H9 (cell line): ENCODE measurements around the gene HSPA13. TPM values are rescaled to one million over a fixed set of nuclear protein-coding genes. Genes with fewer than 3 reads are reported as not detected.

Source experiments
- DNase-seq: peaks from one replicate; pipeline ENCODE4 v3.0.0-alpha.2; 2017
- H2AFZ ChIP-seq: one replicate; pipeline ENCODE4 v1.6.1; 2013; ENCODE audit warnings: mild to moderate bottlenecking, low read length, control low read depth, moderate library complexity
- H2AK5ac ChIP-seq: 2 replicates; pipeline ENCODE4 v1.6.1; 2013; ENCODE audit warnings: low read length, control low read depth, mixed read lengths; ENCODE audit not compliant: insufficient read length
- H2BK120ac ChIP-seq: one replicate; pipeline ENCODE4 v1.6.1; 2013; ENCODE audit warnings: low read depth, mild to moderate bottlenecking, low read length, control low read depth, inconsistent platforms; ENCODE audit not compliant: poor library complexity, severe bottlenecking
- H2BK12ac ChIP-seq: 2 replicates; pipeline ENCODE4 v1.6.1; 2013; ENCODE audit warnings: low read length, control low read depth, mixed read lengths, low read depth; ENCODE audit not compliant: insufficient read length
- H2BK15ac ChIP-seq: 2 replicates; pipeline ENCODE4 v1.6.1; 2013; ENCODE audit warnings: low read depth, low read length, control low read depth
- H2BK20ac ChIP-seq: one replicate; pipeline ENCODE4 v1.6.1; 2013; ENCODE audit warnings: low read depth, mild to moderate bottlenecking, low read length, control low read depth, inconsistent platforms; ENCODE audit not compliant: poor library complexity, severe bottlenecking
- H2BK5ac ChIP-seq: 2 replicates; pipeline ENCODE4 v1.6.1; 2013; ENCODE audit warnings: low read length, control low read depth, mixed read lengths; ENCODE audit not compliant: insufficient read length
- H3K14ac ChIP-seq: 2 replicates; pipeline ENCODE4 v1.6.1; 2013; ENCODE audit warnings: low read length, control low read depth; ENCODE audit not compliant: insufficient read depth
- H3K18ac ChIP-seq: 2 replicates; pipeline ENCODE4 v1.6.1; 2013; ENCODE audit warnings: low read depth, mild to moderate bottlenecking, mixed read lengths, low read length, control low read depth; ENCODE audit not compliant: insufficient read length
- H3K23ac ChIP-seq: 2 replicates; pipeline ENCODE4 v1.6.1; 2013; ENCODE audit warnings: low read length, control low read depth, mixed read lengths, low read depth; ENCODE audit not compliant: insufficient read length
- H3K23me2 ChIP-seq: 2 replicates; pipeline ENCODE4 v1.6.1; 2013; ENCODE audit warnings: low read depth, mild to moderate bottlenecking, mixed read lengths, low read length, control low read depth; ENCODE audit not compliant: insufficient read length, poor library complexity, severe bottlenecking
- H3K27ac ChIP-seq: 2 replicates; pipeline ENCODE4 v1.5.1; 2013; ENCODE audit warnings: low read length, control low read depth, mixed read lengths, low read depth; ENCODE audit not compliant: insufficient read length
- H3K27me3 ChIP-seq: 2 replicates; pipeline ENCODE4 v1.6.1; 2013; ENCODE audit warnings: low read length, control low read depth, inconsistent platforms; ENCODE audit not compliant: insufficient read depth
- H3K4ac ChIP-seq: 2 replicates; pipeline ENCODE4 v1.6.1; 2013; ENCODE audit warnings: low read depth, mild to moderate bottlenecking, control low read depth, inconsistent platforms, low read length, moderate library complexity
- H3K4me1 ChIP-seq: 2 replicates; pipeline ENCODE4 v1.6.1; 2013; ENCODE audit warnings: low read length, control low read depth, inconsistent platforms; ENCODE audit not compliant: insufficient read depth
- H3K4me2 ChIP-seq: 2 replicates; pipeline ENCODE4 v1.6.1; 2013; ENCODE audit warnings: low read length, control low read depth, mixed read lengths; ENCODE audit not compliant: insufficient read length, insufficient read depth
- H3K56ac ChIP-seq: 2 replicates; pipeline ENCODE4 v1.6.1; 2013; ENCODE audit warnings: low read depth, mild to moderate bottlenecking, mixed read lengths, low read length, control low read depth; ENCODE audit not compliant: insufficient read length
- H3K79me1 ChIP-seq: 2 replicates; pipeline ENCODE4 v1.6.1; 2013; ENCODE audit warnings: low read depth, mild to moderate bottlenecking, moderate library complexity, low read length, control low read depth, inconsistent platforms; ENCODE audit not compliant: insufficient read depth, poor library complexity, severe bottlenecking
- H3K79me2 ChIP-seq: 2 replicates; pipeline ENCODE4 v1.6.1; 2013; ENCODE audit warnings: low read length, control low read depth, inconsistent platforms; ENCODE audit not compliant: insufficient read depth
- H3K9ac ChIP-seq: 2 replicates; pipeline ENCODE4 v1.6.1; 2013; ENCODE audit warnings: low read length, control low read depth, mixed read lengths; ENCODE audit not compliant: insufficient read length; ENCODE audit errors: extremely low read depth
- H3K9me3 ChIP-seq: one replicate; pipeline ENCODE4 v1.6.1; 2013; ENCODE audit warnings: low read depth, low read length, inconsistent platforms; ENCODE audit not compliant: control insufficient read depth
- H3T11ph ChIP-seq: one replicate; pipeline ENCODE4 v1.6.1; 2013; ENCODE audit warnings: mild to moderate bottlenecking, low read length, control low read depth, inconsistent platforms
- H4K20me1 ChIP-seq: one replicate; pipeline ENCODE4 v1.6.1; 2013; ENCODE audit not compliant: control insufficient read depth, insufficient read length, insufficient read depth
- H4K5ac ChIP-seq: 2 replicates; pipeline ENCODE4 v1.6.1; 2013; ENCODE audit warnings: low read depth, mild to moderate bottlenecking, mixed read lengths, low read length, control low read depth; ENCODE audit not compliant: insufficient read length
- H4K8ac ChIP-seq: replicated peaks from 2 replicates; pipeline ENCODE4 v1.6.1; 2013; ENCODE audit warnings: low read length, control low read depth, mixed read lengths, low read depth; ENCODE audit not compliant: insufficient read length
- H4K91ac ChIP-seq: 2 replicates; pipeline ENCODE4 v1.6.1; 2013; ENCODE audit warnings: low read depth, mild to moderate bottlenecking, moderate library complexity, mixed read lengths, low read length, control low read depth; ENCODE audit not compliant: insufficient read length
- H3K27ac Mint-ChIP-seq, 3 experiments: 2 replicates in 2 of 3; 3 replicates in 1 of 3; pipeline ENCODE4 v1.8.0; 2020 to 2021; ENCODE audit warnings: mixed read lengths in 3 of 3, mild to moderate bottlenecking in 1 of 3, moderate library complexity in 1 of 3
- H3K27me3 Mint-ChIP-seq: 2 replicates; pipeline ENCODE4 v1.8.0; 2021; ENCODE audit warnings: low read depth, mild to moderate bottlenecking, moderate library complexity, mixed read lengths
- H3K36me3 Mint-ChIP-seq, 3 experiments: 2 replicates in 2 of 3; 3 replicates in 1 of 3; pipeline ENCODE4 v1.8.0; 2020 to 2021; ENCODE audit warnings: low read depth in 3 of 3, mixed read lengths in 3 of 3; ENCODE audit not compliant: insufficient read depth in 1 of 3
- H3K4me1 Mint-ChIP-seq, 2 experiments: 2 replicates each; pipeline ENCODE4 v1.8.0; 2020; ENCODE audit warnings: mixed read lengths in 2 of 2
- H3K4me3 Mint-ChIP-seq, 2 experiments: 2 replicates in 1 of 2; 3 replicates in 1 of 2; pipeline ENCODE4 v1.8.0; 2020 to 2021; ENCODE audit warnings: mild to moderate bottlenecking in 2 of 2, mixed read lengths in 2 of 2, moderate library complexity in 1 of 2
- H3K9me3 Mint-ChIP-seq, 2 experiments: 2 replicates in 1 of 2; 3 replicates in 1 of 2; pipeline ENCODE4 v1.8.0; 2020; ENCODE audit warnings: mild to moderate bottlenecking in 2 of 2, mixed read lengths in 2 of 2, moderate library complexity in 1 of 2
- CTCF ChIP-seq: fragments of 200-600 bp; sonication (generic); conservative IDR thresholded peaks from 3 replicates; pipeline ENCODE4 v1.8.0; 2021; ENCODE audit warnings: antibody characterized with exemption, mild to moderate bottlenecking
- WGBS: extraction: QIAGEN DNeasy Blood & Tissue Kit; methylation state at CpG from one replicate; pipeline ENCODE4 v1.1.7; 2013; ENCODE audit warnings: missing lambda C conversion rate, low lambda C conversion rate, mixed read lengths; ENCODE audit not compliant: insufficient read length; ENCODE audit errors: extremely low coverage; 5-methylcytosine and 5-hydroxymethylcytosine counted together
- total RNA-seq: library from RNA; stranded (reverse); gene quantifications from 2 replicates; pipeline ENCODE4 v1.2.1, GENCODE V29; 2021

Gene HSPA13
- total RNA-seq, 1 experiment from 2014 or later, result 32.6 TPM

- peaks cover 9 to 11% of the 10 kb centered on the region in 2 experiments for H3K4me1 Mint-ChIP-seq
- Histone ChIP-seq H3K4me2 (no peak overlapping the region), H3K27ac (no peak overlapping the region), H3K79me1 (no peaks in the 10 kb centered on the region), H3K14ac (no peak overlapping the region), H3T11ph (no peak overlapping the region), H3K56ac (no peak overlapping the region), H2BK20ac (no peak overlapping the region), H3K79me2 (no peaks in the 10 kb centered on the region), H4K91ac (no peak overlapping the region), H4K8ac (no peak overlapping the region), H3K9ac (no peak overlapping the region), H3K4me1 (no peaks in the 10 kb centered on the region), H3K18ac (no peak overlapping the region), H2AFZ (no peak overlapping the region), H4K5ac (no peak overlapping the region), H3K23me2 (no peaks in the 10 kb centered on the region), H3K23ac (no peak overlapping the region), H2BK15ac (no peak overlapping the region), H2BK120ac (no peak overlapping the region), H2BK5ac (no peak overlapping the region), H3K4ac (no peak overlapping the region), H3K27me3 (no peaks in the 10 kb centered on the region), H3K9me3 (no peaks in the 10 kb centered on the region), H2AK5ac (no peak overlapping the region), H4K20me1 (no peaks in the 10 kb centered on the region), H2BK12ac (no peak overlapping the region)
- no peaks in the 10 kb centered on the region for H3K27me3 Mint-ChIP-seq
- no peak for DNase-seq
- no peaks in the 10 kb centered on the region; a peak in 1 of 5 replicates for H3K9me3 Mint-ChIP-seq
- H3K27ac Mint-ChIP-seq, result no peak overlapping the region
- no peak overlapping the region for H3K4me3 Mint-ChIP-seq
- H3K36me3 Mint-ChIP-seq, result no peaks in the 10 kb centered on the region
- TF ChIP-seq CTCF, result no peak
- no CpG with 5 or more reads among the region's 2 CpGs for WGBS
These were observed 5.3 kb upstream of the HSPA13 start for GRCh38 chr21:14388282-14388681.
